Gastrocnemius medialis (tissue), 4 donors: ENCODE measurements around the gene MED27. TPM values are rescaled to one million over a fixed set of nuclear protein-coding genes. Genes with fewer than 3 reads are reported as not detected.

ENCODE experiments used
- ATAC-seq, 2 donors: fragments of 150-250 bp; one replicate each; pipeline ENCODE4 v1.9.1; 2016
- DNase-seq, 2 donors: peaks; one replicate each; pipeline ENCODE4 v3.0.0-alpha.2; 2019
- H3K27ac ChIP-seq, 4 donors: fragments of 200-600 bp; sonication (generic); 1 replicate in 1 of 4; 2 replicates in 3 of 4; pipeline ENCODE4 v1.5.1; 2016 to 2018; ENCODE audit warnings: mild to moderate bottlenecking in 2 of 4, moderate library complexity in 1 of 4
- H3K27me3 ChIP-seq, 3 donors: fragments of 200-600 bp; sonication (generic) in 2 of 3; 1 replicate in 1 of 3; 2 replicates in 2 of 3; pipeline versions ENCODE4 v1.5.1 to v1.6.0; 2016 to 2019; ENCODE audit warnings: mild to moderate bottlenecking in 1 of 3, moderate library complexity in 1 of 3
- H3K36me3 ChIP-seq, 2 donors: fragments of 200-600 bp; sonication (generic) in 1 of 2; one replicate each; pipeline ENCODE4 v1.5.1; 2017 to 2018
- H3K4me1 ChIP-seq, 2 donors: fragments of 200-600 bp; sonication (generic) in 1 of 2; one replicate each; pipeline ENCODE4 v1.5.1; 2016 to 2017; ENCODE audit warnings: mild to moderate bottlenecking in 2 of 2
- H3K4me3 ChIP-seq, 4 donors: fragments of 200-600 bp; sonication (generic) in 3 of 4; 1 replicate in 1 of 4; 2 replicates in 3 of 4; pipeline ENCODE4 v1.5.1; 2016 to 2019; ENCODE audit warnings: mild to moderate bottlenecking in 2 of 4
- H3K9me3 ChIP-seq, 3 donors: fragments of 200-600 bp; sonication (generic) in 2 of 3; 1 replicate in 1 of 3; 2 replicates in 2 of 3; pipeline ENCODE4 v1.5.1; 2016 to 2019
- CTCF ChIP-seq, 5 experiments: fragments of 450-650 bp in 3 of 5; fragments of 200-600 bp in 2 of 5; sonication (generic) in 2 of 5; IDR thresholded peaks in 4 of 5; conservative IDR thresholded peaks in 1 of 5; 1 replicate in 4 of 5; 2 replicates in 1 of 5; pipeline ENCODE4 v1.5.1; 2016 to 2019; ENCODE audit warnings: antibody characterized with exemption in 5 of 5, mild to moderate bottlenecking in 3 of 5, moderate library complexity in 3 of 5
- POLR2A ChIP-seq, 2 donors: fragments of 450-650 bp; IDR thresholded peaks; one replicate each; pipeline ENCODE4 v1.6.1; 2017; ENCODE audit warnings: antibody characterized with exemption in 2 of 2, mild to moderate bottlenecking in 2 of 2, moderate library complexity in 2 of 2
- in situ Hi-C, 4 donors: fragments of 200-750 bp; cut with MboI; loops; one replicate each; pipeline versions ENCODE4 v1.15.0 to v1.8.0; 2017; ENCODE audit warnings: low sequenced_read_pairs in 4 of 4
- intact Hi-C: fragments of 100-400 bp; cut with DNase I; formaldehyde crosslinking; loops from one replicate; pipeline ENCODE4 v1.15.1; 2023; ENCODE audit warnings: low total_unique reads
- total RNA-seq, 4 donors: library from RNA; depleted of rRNA; stranded (reverse); fragments of >200 nt; gene quantifications; one replicate each; pipeline versions ENCODE4 v1.1.0 to v1.2.3, GENCODE V29; 2016

MED27 gene
- total RNA-seq, 4 donors from 2014 or later, result 11.6 to 20.3 (median 13.9) TPM

GRCh38 chr9:131840751-131841702 lies 238.6 kb downstream of the MED27 start:
- peaks cover 3 to 8% (median 5%) of the 10 kb centered on the region in 3 donors for H3K27me3 ChIP-seq
- no peak overlapping the region for H3K27ac ChIP-seq
- no peak overlapping the region for H3K4me3 ChIP-seq
- H3K9me3 ChIP-seq, result no peaks in the 10 kb centered on the region
- H3K4me1 ChIP-seq, result no peaks in the 10 kb centered on the region
- TF ChIP-seq CTCF (IDR thresholded peaks at IDR 0.05 in 4 of 5, conservative IDR thresholded peaks at IDR 0.05 in 1 of 5), result no peak
- no peak for TF ChIP-seq POLR2A (IDR thresholded peaks at IDR 0.05)
- intact Hi-C loops (no loop called here), in situ Hi-C loops (no loop called here)
- no peak for DNase-seq
- H3K36me3 ChIP-seq, result no peaks in the 10 kb centered on the region
- ATAC-seq, result no peak

GRCh38 chr9:131840220-131840619 lies 239.4 kb downstream of the MED27 start:
- Histone ChIP-seq H3K4me1 (no peaks in the 10 kb centered on the region), H3K27ac (no peak overlapping the region), H3K36me3 (no peaks in the 10 kb centered on the region), H3K9me3 (no peaks in the 10 kb centered on the region), H3K4me3 (no peak overlapping the region), H3K27me3 (peaks cover 4 to 7% (median 5%) of the 10 kb centered on the region in 3 donors)
- intact Hi-C loops (no loop called here), in situ Hi-C loops (no loop called here)
- DNase-seq (no peak), ATAC-seq (no peak)
- TF ChIP-seq POLR2A (IDR thresholded peaks at IDR 0.05) (no peak), CTCF (IDR thresholded peaks at IDR 0.05 in 4 of 5, conservative IDR thresholded peaks at IDR 0.05 in 1 of 5) (no peak)

- in situ Hi-C loops, result no loop called here
- H3K27ac ChIP-seq, result no peak overlapping the region
- intact Hi-C loops, result no loop called here
Measured at GRCh38 chr9:131839281-131840084, 240.2 kb downstream of the MED27 start.

More at GRCh38 chr9:131839281-131840084, 240.2 kb downstream of the MED27 start:
- Histone ChIP-seq H3K4me3 (no peak overlapping the region), H3K9me3 (no peaks in the 10 kb centered on the region), H3K4me1 (no peaks in the 10 kb centered on the region), H3K27me3 (peaks cover 8 to 14% (median 11%) of the 10 kb centered on the region in 3 donors), H3K36me3 (no peaks in the 10 kb centered on the region)
- no peak for ATAC-seq
- TF ChIP-seq CTCF (IDR thresholded peaks at IDR 0.05 in 4 of 5, conservative IDR thresholded peaks at IDR 0.05 in 1 of 5), result no peak
- no peak for TF ChIP-seq POLR2A (IDR thresholded peaks at IDR 0.05)
- no peak for DNase-seq
